ENCODE results near the gene CDKN1C. TPM values are rescaled to one million over a fixed set of nuclear protein-coding genes. Genes with fewer than 3 reads are reported as not detected.

CDKN1C gene
- total RNA-seq, 4 donors from 2014 or later = 14.3 to 50.9 (median 37.3) TPM

- 61% methylated on average over 11 of the region's 11 CpGs for WGBS
- Histone ChIP-seq H3K4me1 (peaks cover 56% of the 10 kb centered on the region), H3K27ac (no peak overlapping the region)
These were observed 2.1 kb upstream of the CDKN1C start for GRCh38 chr11:2887515-2888195.

DNA sequence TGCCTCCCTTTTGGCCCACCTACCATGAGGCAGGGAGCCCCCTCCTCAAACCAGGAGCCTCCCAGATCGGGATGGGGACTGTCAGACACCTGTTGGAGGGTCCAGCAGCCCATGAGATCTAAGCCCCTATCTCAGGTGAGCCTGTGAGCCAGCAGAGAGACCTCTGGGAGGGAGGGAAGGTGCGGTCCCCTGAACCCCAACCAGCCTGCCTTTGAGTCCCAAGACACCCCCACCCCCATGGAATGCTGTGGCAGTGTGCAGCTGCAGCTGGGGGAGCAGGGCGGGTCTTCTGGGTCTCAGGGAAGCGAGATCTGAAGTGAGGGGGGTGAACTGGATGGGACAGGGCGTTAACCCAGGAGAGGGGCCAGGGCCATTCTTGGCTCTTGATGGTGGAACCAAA lies 1.4 kb upstream of the CDKN1C start:
- TF ChIP-seq POLR2AphosphoS5 (IDR thresholded peaks at IDR 0.05) (no peak), POLR2A (IDR thresholded peaks at IDR 0.05) (no peak), EP300 (IDR thresholded peaks at IDR 0.05) (no peak), CTCF (IDR thresholded peaks at IDR 0.05) (no peak)
- H3K4me3 ChIP-seq = no peak overlapping the region
- H3K27me3 ChIP-seq = no peaks in the 10 kb centered on the region
- H3K4me1 ChIP-seq = peaks cover 54% of the 10 kb centered on the region
- H3K36me3 ChIP-seq = no peaks in the 10 kb centered on the region
- H3K27ac ChIP-seq = no peak overlapping the region
- 75% methylated on average over 3 of the region's 5 CpGs for WGBS
- no peak for DNase-seq (ENCODE audit: low spot score in 2 of 2)
- no peaks in the 10 kb centered on the region for H3K9me3 ChIP-seq

More at GRCh38 chr11:2887515-2888195, 2.1 kb upstream of the CDKN1C start:
- Histone ChIP-seq H3K36me3 (no peaks in the 10 kb centered on the region), H3K27me3 (no peaks in the 10 kb centered on the region), H3K9me3 (no peaks in the 10 kb centered on the region), H3K4me3 (no peak overlapping the region)
- DNase-seq (ENCODE audit: low spot score in 2 of 2) = no peak
- TF ChIP-seq POLR2A (IDR thresholded peaks at IDR 0.05) (no peak), POLR2AphosphoS5 (IDR thresholded peaks at IDR 0.05) (no peak), CTCF (IDR thresholded peaks at IDR 0.05) (no peak), EP300 (IDR thresholded peaks at IDR 0.05) (no peak)

- Histone ChIP-seq H3K9me3 (no peaks in the 10 kb centered on the region), H3K27me3 (no peaks in the 10 kb centered on the region), H3K4me3 (peak overlapping the region; percentile 75), H3K36me3 (no peaks in the 10 kb centered on the region), H3K27ac (peak overlapping the region; percentile 55), H3K4me1 (peaks cover 49% of the 10 kb centered on the region)
- 44% methylated on average over 6 of the region's 49 CpGs for WGBS
- no peak for DNase-seq (ENCODE audit: low spot score in 2 of 2)
- TF ChIP-seq POLR2A (IDR thresholded peaks at IDR 0.05) (no peak), POLR2AphosphoS5 (IDR thresholded peaks at IDR 0.05) (no peak), CTCF (IDR thresholded peaks at IDR 0.05) (no peak), EP300 (IDR thresholded peaks at IDR 0.05) (no peak)
These were observed 768 bp upstream of the CDKN1C start for GRCh38 chr11:2886191-2886894.

DNA sequence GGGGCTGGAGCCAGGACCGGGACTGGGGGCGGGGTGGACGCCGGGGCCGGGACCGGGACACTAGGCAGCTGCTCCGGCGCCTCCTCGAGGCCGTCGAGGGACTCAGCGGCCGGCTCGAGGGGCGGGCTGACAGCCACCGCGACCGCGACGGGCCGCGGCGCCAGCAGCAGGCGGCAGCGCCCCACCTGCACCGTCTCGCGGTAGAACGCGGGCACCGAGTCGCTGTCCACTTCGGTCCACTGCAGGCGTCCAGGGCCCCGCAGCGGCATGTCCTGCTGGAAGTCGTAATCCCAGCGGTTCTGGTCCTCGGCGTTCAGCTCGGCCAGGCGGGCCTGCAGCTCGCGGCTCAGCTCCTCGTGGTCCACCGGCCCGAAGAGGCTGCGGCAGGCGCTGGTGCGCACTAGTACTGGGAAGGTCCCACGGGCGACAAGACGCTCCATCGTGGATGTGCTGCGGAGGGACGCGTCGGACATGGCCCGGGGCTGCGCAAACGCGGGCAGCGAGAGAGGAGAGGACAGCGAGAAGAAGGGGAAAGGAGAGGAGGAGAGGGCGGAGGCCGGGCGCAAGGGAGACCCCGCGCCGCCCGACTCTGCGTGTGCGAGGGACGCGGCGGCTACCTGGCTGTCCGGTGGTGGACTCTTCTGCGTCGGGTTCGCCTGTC lies 428 bp downstream of the CDKN1C start:
- Histone ChIP-seq H3K4me1 (peaks cover 41% of the 10 kb centered on the region), H3K36me3 (no peaks in the 10 kb centered on the region), H3K9me3 (no peaks in the 10 kb centered on the region), H3K27ac (peak overlapping the region; percentile 67), H3K4me3 (peak overlapping the region; percentile 75), H3K27me3 (no peaks in the 10 kb centered on the region)
- DNase-seq (ENCODE audit: low spot score in 2 of 2) = peak in 1 of 2 donors; percentile 79
- TF ChIP-seq CTCF (IDR thresholded peaks at IDR 0.05) (peak in 1 of 2 donors; percentile 32), POLR2A (IDR thresholded peaks at IDR 0.05) (no peak)
- under 1% methylated on average over 57 of the region's 80 CpGs for WGBS
